Neural cell (in vitro differentiated cells): ENCODE data around the gene OPRM1.

ENCODE experiments used
- CTCF ChIP-seq: fragments of 450-650 bp; IDR thresholded peaks from 2 replicates; pipeline ENCODE4 v1.5.1; 2014; ENCODE audit warnings: antibody characterized with exemption, mild to moderate bottlenecking, moderate library complexity; ENCODE audit not compliant: poor library complexity, severe bottlenecking
- EP300 ChIP-seq: fragments of 450-650 bp; conservative IDR thresholded peaks from 2 replicates; pipeline ENCODE4 v1.6.1; 2014; ENCODE audit warnings: antibody characterized with exemption, mild to moderate bottlenecking, moderate library complexity; ENCODE audit not compliant: poor library complexity, severe bottlenecking
- EZH2 ChIP-seq: fragments of 200-600, 300-800 bp; shearing (Covaris generic), sonication (generic); IDR thresholded peaks from 2 replicates; pipeline ENCODE4 v1.6.1; 2014; ENCODE audit warnings: antibody characterized with exemption, low read length, borderline replicate concordance, mild to moderate bottlenecking; ENCODE audit not compliant: insufficient read depth, poor library complexity, severe bottlenecking
- MXI1 ChIP-seq: fragments of 450-650 bp; conservative IDR thresholded peaks from 2 replicates; pipeline ENCODE4 v1.6.1; 2014; ENCODE audit warnings: antibody characterized with exemption, mild to moderate bottlenecking; ENCODE audit not compliant: poor library complexity, severe bottlenecking
- POLR2AphosphoS5 ChIP-seq: IDR thresholded peaks from 2 replicates; pipeline ENCODE4 v1.6.1; 2012
- RAD21 ChIP-seq: fragments of 450-650 bp; conservative IDR thresholded peaks from 2 replicates; pipeline ENCODE4 v1.6.1; 2014; ENCODE audit warnings: antibody characterized with exemption, mild to moderate bottlenecking, moderate library complexity
- SMC3 ChIP-seq: fragments of 450-650 bp; conservative IDR thresholded peaks from 2 replicates; pipeline ENCODE4 v1.6.1; 2014; ENCODE audit warnings: antibody characterized with exemption, mild to moderate bottlenecking, moderate library complexity; ENCODE audit not compliant: poor library complexity

GRCh38 chr6:154206996-154207395 lies 168.0 kb downstream of the OPRM1 start:
- TF ChIP-seq POLR2AphosphoS5 (no peak), CTCF (no peak), EZH2 (no peak), SMC3 (no peak), RAD21 (no peak), EP300 (no peak), MXI1 (no peak)
